ENCODE data around the gene PIEZO1.

The PIEZO1 gene

DNA sequence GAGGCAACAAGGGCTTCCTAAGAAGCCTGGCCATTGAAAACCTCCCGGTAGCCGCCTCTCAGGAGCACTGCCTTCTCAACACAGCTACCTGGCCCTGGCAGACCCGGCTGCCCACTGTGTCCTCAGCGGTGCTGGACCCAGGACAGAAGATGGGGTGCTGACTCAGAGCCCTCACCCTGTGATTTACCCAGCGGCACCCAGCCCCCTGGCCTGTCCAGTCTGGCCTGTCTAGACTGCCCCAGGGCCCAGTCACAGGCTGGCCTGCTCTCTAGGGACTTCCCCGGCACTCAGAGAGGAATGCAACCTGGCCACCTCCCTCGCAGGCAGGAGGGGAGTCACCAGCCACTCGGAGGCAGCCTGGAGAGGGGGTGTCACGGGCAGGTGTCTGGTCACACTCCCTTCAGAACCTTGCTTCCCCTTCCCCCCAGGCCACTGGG lies 20.1 kb downstream of the PIEZO1 start:
- DNase-seq: no peak

GRCh38 chr16:88764080-88764479 lies 20.9 kb downstream of the PIEZO1 start:
- DNase-seq: no peak

- no peak for DNase-seq
Observed at GRCh38 chr16:88763502-88764053, 21.4 kb downstream of the PIEZO1 start.

- no peak for DNase-seq
Observed at GRCh38 chr16:88762941-88763340, 22.1 kb downstream of the PIEZO1 start.

DNA sequence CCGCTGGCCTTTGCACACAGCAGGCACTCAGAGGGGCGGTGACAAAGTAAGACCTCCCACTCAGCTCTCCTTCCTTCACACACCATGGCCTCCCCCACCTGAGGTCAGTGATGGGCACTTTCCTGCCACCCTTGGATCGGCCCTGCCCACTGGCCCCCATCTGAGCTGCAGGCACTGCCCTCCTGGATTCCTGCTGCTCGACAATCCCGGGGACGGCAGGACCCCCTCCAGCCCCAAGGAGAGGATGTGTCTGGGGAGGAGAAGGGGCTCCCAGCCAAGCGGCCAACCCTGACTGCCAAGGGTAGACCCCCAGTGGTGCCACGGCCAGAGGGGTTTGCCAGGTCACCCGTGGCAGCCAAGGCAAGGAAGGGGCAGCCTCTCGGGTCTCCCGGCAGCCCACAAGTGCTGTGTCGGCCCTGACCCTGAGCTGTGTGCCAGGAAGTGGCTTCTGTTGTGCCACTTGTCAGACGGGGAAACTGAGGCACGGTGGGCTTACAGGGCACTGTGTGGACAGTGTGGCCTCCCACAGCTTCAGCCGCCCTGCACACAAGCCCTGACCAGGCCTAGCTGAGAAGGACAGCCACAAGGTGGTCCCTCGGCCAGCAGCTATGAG lies 22.7 kb downstream of the PIEZO1 start:
- no peak for DNase-seq

DNA sequence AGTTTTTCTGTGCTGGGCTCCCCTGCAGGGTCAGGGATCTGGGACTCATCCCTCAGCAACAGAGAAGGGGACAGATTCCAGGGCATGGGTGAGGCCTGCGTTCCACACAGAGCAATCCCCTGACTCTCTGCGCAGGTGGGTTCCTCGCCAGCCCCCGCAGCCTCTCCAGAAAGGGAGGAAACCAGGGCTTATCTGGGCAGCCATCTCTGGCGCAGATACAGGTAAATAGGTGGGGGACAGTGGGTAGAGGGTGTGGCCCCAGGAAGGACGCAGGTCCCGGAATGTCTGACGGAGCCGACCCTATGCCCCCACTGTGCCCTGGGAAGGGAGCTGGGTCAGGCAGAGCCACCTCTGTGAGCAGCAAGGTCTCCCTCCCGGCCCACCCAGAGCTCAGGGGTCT lies 23.2 kb downstream of the PIEZO1 start:
- DNase-seq: no peak

DNA sequence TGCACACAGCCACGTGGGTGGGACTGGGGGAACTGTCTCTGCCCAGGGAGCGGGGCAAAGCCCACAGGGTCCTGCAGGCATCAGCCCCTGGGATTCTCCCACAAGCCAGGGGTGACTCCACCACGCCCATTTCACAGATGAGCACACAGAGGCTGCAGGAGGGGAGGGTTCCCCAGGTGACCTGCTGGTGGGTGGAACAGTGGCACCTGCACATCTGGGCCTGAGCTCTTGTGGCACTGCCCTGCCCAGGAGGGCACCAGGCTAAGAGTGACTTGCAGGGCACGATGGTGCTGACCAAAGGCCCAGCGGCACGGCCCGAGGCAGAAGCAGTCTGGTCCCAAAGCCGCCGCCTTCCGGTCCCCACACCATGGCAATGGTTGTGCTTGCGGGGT lies 23.9 kb downstream of the PIEZO1 start:
- DNase-seq: no peak

DNA sequence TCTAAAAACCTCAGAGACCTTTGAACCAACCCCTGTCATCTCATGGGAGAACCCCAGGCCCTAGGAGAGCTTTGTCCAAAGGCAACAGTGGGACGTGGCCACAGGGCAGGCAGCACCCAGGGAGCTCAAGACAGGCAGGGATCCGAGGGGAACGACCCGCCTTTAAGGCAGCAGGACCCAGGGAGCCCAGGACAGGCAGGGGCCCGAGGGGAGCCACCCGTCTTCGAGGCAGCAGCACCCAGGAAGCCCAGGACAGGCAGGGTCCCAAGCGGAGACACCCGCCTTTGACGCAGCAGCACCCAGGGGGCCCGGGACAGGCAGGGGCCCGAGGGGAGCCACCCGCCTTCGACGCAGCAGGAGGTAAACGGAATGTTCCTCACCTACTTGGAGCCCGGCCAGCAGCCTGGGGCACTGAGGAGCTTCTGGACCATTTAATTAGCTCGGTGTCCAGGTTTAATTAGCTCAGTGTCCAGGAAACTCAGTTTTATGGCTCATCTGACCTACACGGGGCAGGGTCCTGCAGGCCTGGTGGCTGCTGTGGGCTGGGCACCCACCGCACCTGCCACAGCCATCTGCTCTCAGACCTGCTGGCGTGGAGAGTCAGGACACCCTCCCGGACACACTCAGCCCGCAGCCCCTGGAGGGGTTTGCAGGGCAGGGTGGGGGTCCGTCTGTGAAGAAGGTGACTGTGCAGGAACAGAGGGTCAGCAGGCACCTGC lies 24.4 kb downstream of the PIEZO1 start:
- no peak for DNase-seq

GRCh38 chr16:88759976-88760350 lies 25.1 kb downstream of the PIEZO1 start:
- DNase-seq: no peak

DNA sequence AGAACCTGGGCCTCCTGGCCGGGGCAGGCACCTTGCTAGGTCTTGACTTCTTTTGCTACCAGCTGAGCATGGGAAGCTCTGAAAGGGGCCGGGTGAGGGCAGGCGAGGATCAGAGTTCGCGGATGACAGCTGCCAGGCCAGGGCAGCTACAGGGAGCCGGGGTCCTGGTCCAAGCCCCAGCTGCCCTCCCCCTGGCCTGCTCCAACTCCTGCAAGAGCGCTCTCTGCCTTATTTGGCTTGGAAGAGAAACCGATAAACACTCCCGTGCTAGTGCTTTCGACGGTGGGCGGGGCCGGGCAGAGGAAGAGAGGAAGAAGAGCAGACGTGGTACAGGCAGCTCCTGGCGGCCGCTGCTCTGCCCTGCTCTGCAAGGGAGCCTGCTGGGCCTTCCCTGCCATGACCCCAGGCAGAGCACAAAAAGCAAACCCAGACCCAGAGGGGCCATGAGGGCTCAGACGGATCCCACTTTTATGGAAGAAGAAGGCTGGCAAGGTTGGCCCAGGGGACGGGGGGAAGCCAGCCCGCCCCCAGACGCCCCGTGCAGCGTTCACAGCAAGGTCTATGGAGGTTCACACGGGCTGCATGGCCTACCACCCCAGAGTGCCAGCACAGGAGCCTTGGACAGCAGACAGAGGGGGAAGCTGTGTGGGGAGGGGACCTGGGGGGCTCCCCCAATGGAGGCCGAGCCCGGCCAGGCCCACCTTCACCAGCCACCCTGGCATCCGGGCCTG lies 25.6 kb downstream of the PIEZO1 start:
- DNase-seq: no peak

GRCh38 chr16:88758944-88759244 lies 26.1 kb downstream of the PIEZO1 start:
- DNase-seq: no peak

GRCh38 chr16:88758227-88758943 lies 26.6 kb downstream of the PIEZO1 start:
- DNase-seq: no peak

DNA sequence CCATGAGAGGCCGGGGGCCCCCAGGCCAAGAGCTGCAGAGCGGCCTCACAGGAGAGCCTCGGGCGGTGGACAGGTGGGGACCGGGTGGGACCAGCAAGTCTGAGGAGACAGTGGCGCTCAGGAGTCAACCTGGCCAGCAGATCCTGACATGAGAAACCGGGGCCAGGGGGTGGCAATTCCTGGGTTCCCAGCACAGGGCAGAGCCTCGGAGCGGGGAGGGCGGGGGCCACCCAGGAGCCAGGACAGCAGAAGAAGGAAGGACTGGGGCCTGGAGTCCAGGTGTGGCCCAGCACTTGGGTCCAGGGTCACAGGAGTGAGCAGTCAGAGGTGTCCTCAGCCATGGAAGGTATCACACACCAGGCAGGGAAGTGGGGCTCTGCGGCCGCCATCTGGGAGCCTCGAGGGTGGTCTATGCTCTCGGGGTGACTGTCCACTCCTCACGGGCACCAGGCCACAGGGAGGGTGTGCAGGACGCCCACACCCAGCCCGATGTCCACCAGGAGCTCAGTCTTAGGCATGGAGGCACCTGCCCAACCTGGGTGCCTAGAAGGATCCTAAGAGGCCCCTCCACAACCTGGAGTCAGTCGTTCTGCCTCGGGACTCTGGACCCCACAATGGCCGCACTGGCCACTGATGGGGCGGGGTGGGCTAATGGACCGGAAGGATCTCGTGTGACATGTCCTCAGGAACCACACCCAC lies 29.1 kb downstream of the PIEZO1 start:
- DNase-seq: no peak

- DNase-seq: peak; percentile 23
Observed at GRCh38 chr16:88754912-88755744, 29.9 kb downstream of the PIEZO1 start.

- no peak for DNase-seq
Observed at GRCh38 chr16:88754109-88754911, 30.7 kb downstream of the PIEZO1 start.

DNA sequence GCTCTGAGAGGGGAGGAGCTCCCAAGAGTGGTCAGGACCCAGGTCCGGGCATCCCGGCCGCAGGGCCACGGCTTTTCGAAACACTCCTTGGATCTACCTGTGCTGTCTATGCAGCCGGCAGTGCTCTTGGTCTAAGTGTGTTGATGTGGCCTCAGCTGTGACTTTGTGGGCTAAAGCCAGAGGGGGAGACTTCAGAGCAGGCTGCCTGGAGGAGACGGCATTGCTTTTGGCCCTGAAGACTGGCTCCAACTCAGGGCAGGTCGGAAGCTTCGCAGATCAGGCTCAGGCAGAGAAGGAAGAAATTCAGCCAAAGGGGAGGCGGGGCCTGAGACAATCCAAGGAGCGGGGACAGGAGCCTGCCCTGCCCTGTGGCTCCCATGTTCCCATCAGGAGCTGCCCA lies 31.4 kb downstream of the PIEZO1 start:
- DNase-seq: no peak

GRCh38 chr16:88753191-88753590 lies 31.8 kb downstream of the PIEZO1 start:
- no peak for DNase-seq

DNA sequence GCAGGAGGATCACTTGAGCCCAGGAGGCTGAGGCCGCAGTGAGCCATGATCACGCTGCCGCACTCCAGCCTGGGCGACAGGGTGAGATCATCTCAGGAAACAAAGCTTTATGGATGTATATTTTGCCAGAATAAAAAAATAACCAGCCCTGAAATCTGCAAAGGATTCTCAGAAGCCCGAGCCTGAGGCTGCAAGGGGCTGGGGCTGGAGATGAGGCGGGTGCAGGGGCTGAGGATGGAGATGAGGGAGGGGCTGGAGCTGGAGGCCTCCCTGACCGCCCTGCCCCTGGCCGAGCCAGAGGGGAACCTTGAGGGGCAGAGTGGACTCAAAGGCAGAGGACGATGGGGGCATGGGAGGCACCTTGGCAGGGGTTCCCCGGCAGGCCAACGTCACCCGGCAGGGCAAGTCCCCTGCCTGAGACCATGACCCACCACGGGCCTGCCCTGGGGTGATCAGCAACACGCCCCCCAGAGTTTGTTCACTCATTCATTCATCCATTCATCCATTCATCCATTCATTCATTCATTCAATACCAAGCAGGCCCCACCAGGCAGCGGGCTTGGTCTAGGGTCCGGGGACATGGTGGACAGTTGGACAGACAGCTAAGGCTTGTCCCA lies 32.5 kb downstream of the PIEZO1 start:
- DNase-seq: no peak

GRCh38 chr16:88750854-88751253 lies 34.2 kb downstream of the PIEZO1 start:
- no peak for DNase-seq

DNA sequence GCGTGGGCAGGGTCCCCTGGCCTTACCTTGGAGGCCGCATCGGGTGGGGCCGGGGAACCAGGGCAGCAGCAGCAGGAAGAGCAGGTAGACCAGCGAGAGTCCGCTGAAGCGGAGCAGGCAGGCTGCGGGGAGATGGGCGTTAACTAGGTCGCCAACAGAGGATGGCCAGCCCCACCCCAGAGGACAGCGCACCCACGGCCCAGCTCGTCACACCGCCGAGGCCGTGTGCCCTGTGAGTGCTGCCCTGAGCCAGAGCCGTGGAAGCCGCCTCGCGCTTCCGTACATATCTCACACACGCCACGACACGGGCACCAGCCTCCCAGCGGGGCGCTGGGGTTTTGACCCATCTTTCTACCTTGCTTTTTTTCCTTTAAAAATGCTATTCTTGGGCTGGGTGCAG lies 35.7 kb downstream of the PIEZO1 start:
- DNase-seq: no peak

- DNase-seq: no peak
Observed at GRCh38 chr16:88748364-88748763, 36.7 kb downstream of the PIEZO1 start.

All from HCEC 1CT (cell line).